HCT116 (cell line): ENCODE measurements around the gene ACOT9. TPM values are rescaled to one million over a fixed set of nuclear protein-coding genes. Genes with fewer than 3 reads are reported as not detected.

Source experiments
- ATAC-seq: fragments of 200-7000 bp; cut with Tn5 transposase; 2 replicates; pipeline ENCODE4 v1.9.1; 2020; ENCODE audit warnings: mild to moderate bottlenecking, moderate library complexity
- BruUV-seq: library from RNA; stranded (reverse); fragments of 400-500 nt; replicated peaks from 2 replicates; lab custom pipeline; 2021; lab: Mats Ljungman, UMichigan
- CTCF ChIA-PET: fragments of 300-600 bp; sonication (Branson Sonifier 250); formaldehyde crosslinking; loops from one replicate; lab custom pipeline; 2021; ENCODE audit warnings: antibody characterized with exemption; lab: Charles Lee
- POLR2A ChIA-PET: fragments of 300-600, 350-600 bp; sonication (Branson Sonifier 250); formaldehyde crosslinking; loops from one replicate; lab custom pipeline; 2021; ENCODE audit warnings: antibody characterized with exemption; lab: Charles Lee
- RAD21 ChIA-PET, 2 experiments: fragments of 300-600 bp; sonication (Branson Sonifier 250); formaldehyde crosslinking; loops; one replicate each; lab custom pipeline; 2023; ENCODE audit warnings: low total read pairs in 2 of 2; ENCODE audit not compliant: uncharacterized antibody in 2 of 2, unreplicated experiment in 2 of 2, low non-redundant PET in 1 of 2; lab: Charles Lee
- DNase-seq: peaks from one replicate; pipeline ENCODE4 v3.0.0-alpha.2; 2010; ENCODE audit warnings: low read depth, low spot score
- H2AFZ ChIP-seq: fragments of 200-600 bp; shearing (Covaris generic), sonication (generic); 2 replicates; pipeline ENCODE4 v1.6.1; 2017; ENCODE audit warnings: low read depth, mixed run types, mixed read lengths, antibody characterized with exemption, low read length; ENCODE audit not compliant: poor library complexity, severe bottlenecking
- H3K27ac ChIP-seq: 2 replicates; pipeline ENCODE4 v1.5.1; 2012; ENCODE audit warnings: low read depth, low read length
- H3K27me3 ChIP-seq: fragments of 200-600 bp; sonication (generic); 2 replicates; pipeline ENCODE4 v1.6.1; 2016; ENCODE audit warnings: mixed run types, low read length, mixed read lengths; ENCODE audit not compliant: insufficient read depth
- H3K36me3 ChIP-seq, 2 experiments: fragments of 200-500 bp in 1 of 2; fragments of 200-600 bp in 1 of 2; sonication (Bioruptor generic) in 1 of 2; sonication (generic) in 1 of 2; 2 replicates each; pipeline versions ENCODE4 v1.5.1 to v1.6.1; 2014 to 2016; ENCODE audit warnings: low read length in 2 of 2, inconsistent platforms in 1 of 2, mixed read lengths in 1 of 2, mixed run types in 1 of 2; ENCODE audit not compliant: insufficient read depth in 2 of 2, control insufficient read depth in 1 of 2
- H3K4me1 ChIP-seq, 2 experiments: fragments of 200-600 bp in 1 of 2; sonication (generic) in 1 of 2; 2 replicates each; pipeline versions ENCODE4 v1.5.1 to v1.6.1; 2012 to 2017; ENCODE audit warnings: low read length in 2 of 2, inconsistent platforms in 1 of 2, mild to moderate bottlenecking in 1 of 2, mixed read lengths in 1 of 2, mixed run types in 1 of 2, moderate library complexity in 1 of 2; ENCODE audit not compliant: insufficient read depth in 2 of 2, control insufficient read depth in 1 of 2
- H3K4me2 ChIP-seq: fragments of 200-600 bp; sonication (generic); 2 replicates; pipeline ENCODE4 v1.6.1; 2017; ENCODE audit warnings: mixed run types, low read length, mixed read lengths
- H3K4me3 ChIP-seq, 2 experiments: fragments of 200-600 bp in 1 of 2; sonication (generic) in 1 of 2; replicated peaks in 1 of 2; 2 replicates each; pipeline ENCODE4 v1.5.1; 2011 to 2016; ENCODE audit warnings: low read length in 2 of 2, control low read depth in 1 of 2, low read depth in 1 of 2, mild to moderate bottlenecking in 1 of 2, mixed read lengths in 1 of 2, mixed run types in 1 of 2
- H3K79me2 ChIP-seq: fragments of 200-600 bp; sonication (generic); 2 replicates; pipeline ENCODE4 v1.6.1; 2017; ENCODE audit warnings: mild to moderate bottlenecking, mixed run types, low read length, moderate library complexity, mixed read lengths; ENCODE audit not compliant: insufficient read depth
- H3K9ac ChIP-seq: fragments of 200-600 bp; sonication (generic); 2 replicates; pipeline ENCODE4 v1.6.1; 2016; ENCODE audit warnings: low read length, mixed read lengths
- H3K9me2 ChIP-seq: fragments of 200-600 bp; sonication (generic), shearing (Covaris generic); 2 replicates; pipeline ENCODE4 v1.6.1; 2017; ENCODE audit warnings: mixed run types, mild to moderate bottlenecking, moderate library complexity; ENCODE audit not compliant: insufficient read depth
- H3K9me3 ChIP-seq, 2 experiments: fragments of 200-500 bp in 1 of 2; fragments of 200-600 bp in 1 of 2; sonication (Bioruptor generic) in 1 of 2; sonication (generic) in 1 of 2; 2 replicates each; pipeline ENCODE4 v1.6.1; 2014 to 2017; ENCODE audit warnings: low read length in 2 of 2, mixed read lengths in 2 of 2, inconsistent platforms in 1 of 2, low read depth in 1 of 2, mild to moderate bottlenecking in 1 of 2, mixed run types in 1 of 2, moderate library complexity in 1 of 2; ENCODE audit not compliant: control insufficient read depth in 1 of 2, insufficient read depth in 1 of 2
- H4K20me1 ChIP-seq: fragments of 200-600 bp; sonication (generic), shearing (Covaris generic); 2 replicates; pipeline ENCODE4 v1.6.1; 2017; ENCODE audit warnings: mixed run types, mild to moderate bottlenecking, moderate library complexity; ENCODE audit not compliant: insufficient read depth
- ATF3 ChIP-seq: IDR thresholded peaks from 2 replicates; pipeline ENCODE4 v1.6.1; 2012
- CBX3 ChIP-seq: IDR thresholded peaks from 2 replicates; pipeline ENCODE4 v1.6.1; 2012; ENCODE audit warnings: low read depth
- CEBPB ChIP-seq: IDR thresholded peaks from 2 replicates; pipeline ENCODE4 v1.6.1; 2012; ENCODE audit warnings: low read depth
- CTCF ChIP-seq, 3 experiments: fragments of 200-600 bp in 1 of 3; sonication (generic) in 1 of 3; IDR thresholded peaks in 2 of 3; conservative IDR thresholded peaks in 1 of 3; 2 replicates each; pipeline ENCODE4 v1.5.1; 2012 to 2017; ENCODE audit warnings: low read depth in 2 of 3, low read length in 2 of 3, antibody characterized with exemption in 1 of 3, borderline replicate concordance in 1 of 3, control low read depth in 1 of 3, mild to moderate bottlenecking in 1 of 3, mixed read lengths in 1 of 3, mixed run types in 1 of 3, moderate library complexity in 1 of 3; ENCODE audit not compliant: insufficient read depth in 1 of 3
- ELF1 ChIP-seq: IDR thresholded peaks from 2 replicates; pipeline ENCODE4 v1.6.1; 2012; ENCODE audit warnings: low read depth, borderline replicate concordance
- EZH2 ChIP-seq: fragments of 200-600 bp; sonication (generic); IDR thresholded peaks from 2 replicates; pipeline ENCODE4 v1.6.1; 2017; ENCODE audit warnings: antibody characterized with exemption, mixed run types
- EZH2phosphoT487 ChIP-seq: fragments of 200-600 bp; IDR thresholded peaks from 2 replicates; pipeline ENCODE4 v1.6.1; 2018; ENCODE audit warnings: antibody characterized with exemption, borderline replicate concordance
- FOSL1 ChIP-seq: IDR thresholded peaks from 2 replicates; pipeline ENCODE4 v1.6.1; 2012; ENCODE audit warnings: low read depth
- JUND ChIP-seq: IDR thresholded peaks from 2 replicates; pipeline ENCODE4 v1.6.1; 2012
- POLR2A ChIP-seq: IDR thresholded peaks from 2 replicates; pipeline ENCODE4 v1.7.0; 2011; ENCODE audit warnings: borderline replicate concordance; ENCODE audit not compliant: insufficient read depth, insufficient read length; ENCODE audit errors: extremely low read depth
- POLR2AphosphoS5 ChIP-seq: IDR thresholded peaks from 2 replicates; pipeline ENCODE4 v1.6.1; 2011; ENCODE audit warnings: mild to moderate bottlenecking, low read depth, low read length, moderate library complexity
- RAD21 ChIP-seq: IDR thresholded peaks from 2 replicates; pipeline ENCODE4 v1.6.1; 2012; ENCODE audit warnings: low read depth, mild to moderate bottlenecking
- SIN3A ChIP-seq: IDR thresholded peaks from 2 replicates; pipeline ENCODE4 v1.6.1; 2012; ENCODE audit warnings: low read depth
- SP1 ChIP-seq: IDR thresholded peaks from 2 replicates; pipeline ENCODE4 v1.6.1; 2012; ENCODE audit warnings: low read depth
- SRF ChIP-seq: IDR thresholded peaks from 2 replicates; pipeline ENCODE4 v1.6.1; 2012; ENCODE audit warnings: low read depth
- YY1 ChIP-seq: IDR thresholded peaks from 2 replicates; pipeline ENCODE4 v1.6.1; 2011; ENCODE audit warnings: low read length, low read depth, moderate library complexity, mild to moderate bottlenecking; ENCODE audit not compliant: insufficient replicate concordance; ENCODE audit errors: extremely low read depth
- ZBTB33 ChIP-seq: IDR thresholded peaks from 2 replicates; pipeline ENCODE4 v1.6.1; 2011; ENCODE audit warnings: mild to moderate bottlenecking, low read length, moderate library complexity; ENCODE audit not compliant: insufficient replicate concordance; ENCODE audit errors: extremely low read depth
- ZNF274 ChIP-seq: fragments of 200-500 bp; sonication (Bioruptor generic); IDR thresholded peaks from 2 replicates; pipeline ENCODE4 v1.6.1; 2014; ENCODE audit warnings: mild to moderate bottlenecking, low read depth, low read length, inconsistent platforms
- intact Hi-C: fragments of 100-400 bp; cut with micrococcal nuclease; formaldehyde crosslinking; loops from 2 replicates; pipeline ENCODE4 v1.10.0; 2022
- total RNA-seq: library from RNA; stranded (reverse); gene quantifications from one replicate; pipeline ENCODE4 v1.2.1, GENCODE V29; 2021; ENCODE audit not compliant: unreplicated experiment
- TF ChIP-seq, protein P1 (sequence below): IDR thresholded peaks from 2 replicates; pipeline ENCODE4 v1.6.1; 2012

The ACOT9 gene
- total RNA-seq, 1 experiment from 2014 or later = 59.7 TPM

GRCh38 chrX:23726191-23726590, 16.9 kb downstream of the ACOT9 start:
- Histone ChIP-seq H3K79me2 (peaks cover 2% of the 10 kb centered on the region; the same call in 1 of the 2 replicates), H3K9me2 (no peaks in the 10 kb centered on the region), H3K4me2 (no peak overlapping the region), H2AFZ (no peak overlapping the region), H3K4me1 (no peaks in the 10 kb centered on the region), H3K9ac (no peak overlapping the region), H4K20me1 (no peaks in the 10 kb centered on the region), H3K4me3 (no peak overlapping the region), H3K36me3 (peaks cover 13 to 15% of the 10 kb centered on the region in 2 experiments; a peak in 3 of 4 replicates), H3K9me3 (no peaks in the 10 kb centered on the region), H3K27me3 (no peaks in the 10 kb centered on the region), H3K27ac (no peak overlapping the region)
- ATAC-seq = no peak
- no peak for TF ChIP-seq FOSL1
- TF ChIP-seq ZNF274 = no peak
- TF ChIP-seq, protein P1, sequence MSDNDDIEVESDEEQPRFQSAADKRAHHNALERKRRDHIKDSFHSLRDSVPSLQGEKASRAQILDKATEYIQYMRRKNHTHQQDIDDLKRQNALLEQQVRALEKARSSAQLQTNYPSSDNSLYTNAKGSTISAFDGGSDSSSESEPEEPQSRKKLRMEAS = no peak
- TF ChIP-seq POLR2A = no peak
- TF ChIP-seq ATF3 = no peak
- no peak for TF ChIP-seq CEBPB
- no peak for TF ChIP-seq SIN3A
- no peak for TF ChIP-seq EZH2
- TF ChIP-seq POLR2AphosphoS5 = no peak
- TF ChIP-seq EZH2phosphoT487 = no peak
- TF ChIP-seq CBX3 = no peak
- TF ChIP-seq JUND = no peak
- no peak for TF ChIP-seq SP1
- TF ChIP-seq SRF = no peak
- no peak for TF ChIP-seq ELF1
- TF ChIP-seq CTCF (IDR thresholded peaks at IDR 0.05 in 2 of 3, conservative IDR thresholded peaks at IDR 0.05 in 1 of 3; ENCODE audit: borderline replicate concordance in 1 of 3, insufficient read depth in 1 of 3, low read depth in 2 of 3, low read length in 2 of 3) = no peak
- no peak for TF ChIP-seq YY1
- no peak for TF ChIP-seq ZBTB33
- TF ChIP-seq RAD21 = no peak
- ChIA-PET RAD21 (no interaction called here), POLR2A (no interaction called here), CTCF (no interaction called here)
- DNase-seq = no peak
- intact Hi-C loops = no loop called here
- no TSS peak for BruUV-seq
